ENCODE measurements around the gene UPK3B. TPM values are rescaled to one million over a fixed set of nuclear protein-coding genes. Genes with fewer than 3 reads are reported as not detected.

UPK3B gene
- total RNA-seq, 1 experiment from 2014 or later, result 3.6 TPM

DNA sequence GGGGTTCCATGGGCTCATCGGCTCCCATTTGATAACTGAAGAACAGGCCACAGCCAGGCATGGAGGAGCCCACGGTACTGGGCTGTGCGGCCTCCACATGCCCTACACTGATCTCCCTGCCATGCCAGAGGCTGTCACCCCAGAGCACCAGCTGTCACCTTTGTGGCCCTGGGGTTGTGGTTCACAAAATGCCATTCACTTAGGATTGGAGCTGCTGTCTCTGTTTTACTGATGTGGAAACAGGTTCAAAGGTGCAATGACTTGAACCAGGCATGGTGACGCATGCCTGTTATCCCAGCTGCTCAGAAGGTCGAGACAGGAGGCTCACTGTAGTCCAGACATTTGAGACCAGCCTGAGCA, 4.3 kb upstream of the UPK3B start:
- CTCF ChIA-PET, result no interaction called here
- ATAC-seq (no peak), DNase-seq (ENCODE audit: low spot score) (no peak)
- peaks cover 4% of the 10 kb centered on the region for H3K9me3 Mint-ChIP-seq
- no peak overlapping the region for H3K27ac Mint-ChIP-seq
- H3K4me1 Mint-ChIP-seq, result peaks cover 4% of the 10 kb centered on the region
- no peak overlapping the region for H3K4me3 Mint-ChIP-seq
- POLR2A ChIA-PET, result no interaction called here
- no peaks in the 10 kb centered on the region for H3K27me3 Mint-ChIP-seq (ENCODE audit: low read depth)
- H3K36me3 Mint-ChIP-seq, result peaks cover 20% of the 10 kb centered on the region
- TF ChIP-seq, protein P1, sequence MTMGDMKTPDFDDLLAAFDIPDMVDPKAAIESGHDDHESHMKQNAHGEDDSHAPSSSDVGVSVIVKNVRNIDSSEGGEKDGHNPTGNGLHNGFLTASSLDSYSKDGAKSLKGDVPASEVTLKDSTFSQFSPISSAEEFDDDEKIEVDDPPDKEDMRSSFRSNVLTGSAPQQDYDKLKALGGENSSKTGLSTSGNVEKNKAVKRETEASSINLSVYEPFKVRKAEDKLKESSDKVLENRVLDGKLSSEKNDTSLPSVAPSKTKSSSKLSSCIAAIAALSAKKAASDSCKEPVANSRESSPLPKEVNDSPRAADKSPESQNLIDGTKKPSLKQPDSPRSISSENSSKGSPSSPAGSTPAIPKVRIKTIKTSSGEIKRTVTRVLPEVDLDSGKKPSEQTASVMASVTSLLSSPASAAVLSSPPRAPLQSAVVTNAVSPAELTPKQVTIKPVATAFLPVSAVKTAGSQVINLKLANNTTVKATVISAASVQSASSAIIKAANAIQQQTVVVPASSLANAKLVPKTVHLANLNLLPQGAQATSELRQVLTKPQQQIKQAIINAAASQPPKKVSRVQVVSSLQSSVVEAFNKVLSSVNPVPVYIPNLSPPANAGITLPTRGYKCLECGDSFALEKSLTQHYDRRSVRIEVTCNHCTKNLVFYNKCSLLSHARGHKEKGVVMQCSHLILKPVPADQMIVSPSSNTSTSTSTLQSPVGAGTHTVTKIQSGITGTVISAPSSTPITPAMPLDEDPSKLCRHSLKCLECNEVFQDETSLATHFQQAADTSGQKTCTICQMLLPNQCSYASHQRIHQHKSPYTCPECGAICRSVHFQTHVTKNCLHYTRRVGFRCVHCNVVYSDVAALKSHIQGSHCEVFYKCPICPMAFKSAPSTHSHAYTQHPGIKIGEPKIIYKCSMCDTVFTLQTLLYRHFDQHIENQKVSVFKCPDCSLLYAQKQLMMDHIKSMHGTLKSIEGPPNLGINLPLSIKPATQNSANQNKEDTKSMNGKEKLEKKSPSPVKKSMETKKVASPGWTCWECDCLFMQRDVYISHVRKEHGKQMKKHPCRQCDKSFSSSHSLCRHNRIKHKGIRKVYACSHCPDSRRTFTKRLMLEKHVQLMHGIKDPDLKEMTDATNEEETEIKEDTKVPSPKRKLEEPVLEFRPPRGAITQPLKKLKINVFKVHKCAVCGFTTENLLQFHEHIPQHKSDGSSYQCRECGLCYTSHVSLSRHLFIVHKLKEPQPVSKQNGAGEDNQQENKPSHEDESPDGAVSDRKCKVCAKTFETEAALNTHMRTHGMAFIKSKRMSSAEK (CRISPR knock-in tag; IDR thresholded peaks at IDR 0.05; ENCODE audit: borderline replicate concordance), result no peak
- TF ChIP-seq, protein P2, sequence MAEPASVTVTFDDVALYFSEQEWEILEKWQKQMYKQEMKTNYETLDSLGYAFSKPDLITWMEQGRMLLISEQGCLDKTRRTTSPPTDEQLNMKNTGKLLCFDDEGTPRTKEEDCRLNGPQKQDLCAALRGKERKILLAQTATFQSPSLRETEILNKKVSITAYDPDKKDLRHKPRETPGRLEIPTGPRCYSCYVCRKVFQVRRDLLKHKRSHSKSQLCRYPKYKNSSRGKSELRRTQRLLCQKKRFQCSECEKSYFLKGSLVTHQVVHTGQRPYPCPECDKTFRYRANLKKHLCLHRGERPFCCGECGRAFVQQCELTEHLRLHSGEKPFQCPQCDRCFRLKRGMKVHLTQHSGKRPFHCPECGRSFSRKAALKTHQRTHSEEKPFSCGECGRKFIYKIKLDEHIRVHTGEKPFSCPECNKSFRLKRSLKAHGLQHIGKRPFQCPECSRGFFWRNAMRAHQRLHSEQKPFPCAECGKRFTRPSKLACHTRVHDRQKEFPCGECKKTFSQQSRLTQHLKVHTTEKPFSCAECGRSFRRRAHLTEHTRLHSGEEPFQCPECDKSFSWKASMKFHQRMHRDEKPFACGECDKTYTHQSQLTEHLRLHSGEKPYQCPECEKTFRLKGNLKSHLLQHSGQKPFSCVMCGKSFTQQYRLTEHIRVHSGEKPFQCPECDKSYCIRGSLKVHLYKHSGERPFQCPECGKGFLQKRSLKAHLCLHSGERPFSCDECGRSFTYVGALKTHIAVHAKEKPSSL (CRISPR knock-in tag; conservative IDR thresholded peaks at IDR 0.05), result no peak
- TF ChIP-seq TP53 (CRISPR knock-in tag; IDR thresholded peaks at IDR 0.05) (no peak), KAT7 (CRISPR knock-in tag; IDR thresholded peaks at IDR 0.05; ENCODE audit: borderline replicate concordance) (no peak), TEAD4 (CRISPR knock-in tag; IDR thresholded peaks at IDR 0.05) (no peak), OVOL2 (CRISPR knock-in tag; IDR thresholded peaks at IDR 0.05; ENCODE audit: borderline replicate concordance) (no peak), ZNF219 (CRISPR knock-in tag; IDR thresholded peaks at IDR 0.05; ENCODE audit: borderline replicate concordance) (no peak), SMAD4 (CRISPR knock-in tag; IDR thresholded peaks at IDR 0.05) (no peak), ZNF671 (CRISPR knock-in tag; IDR thresholded peaks at IDR 0.05) (no peak)
- TF ChIP-seq, protein P3, sequence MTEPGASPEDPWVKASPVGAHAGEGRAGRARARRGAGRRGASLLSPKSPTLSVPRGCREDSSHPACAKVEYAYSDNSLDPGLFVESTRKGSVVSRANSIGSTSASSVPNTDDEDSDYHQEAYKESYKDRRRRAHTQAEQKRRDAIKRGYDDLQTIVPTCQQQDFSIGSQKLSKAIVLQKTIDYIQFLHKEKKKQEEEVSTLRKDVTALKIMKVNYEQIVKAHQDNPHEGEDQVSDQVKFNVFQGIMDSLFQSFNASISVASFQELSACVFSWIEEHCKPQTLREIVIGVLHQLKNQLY (CRISPR knock-in tag; IDR thresholded peaks at IDR 0.05), result no peak
- TF ChIP-seq, protein P4, sequence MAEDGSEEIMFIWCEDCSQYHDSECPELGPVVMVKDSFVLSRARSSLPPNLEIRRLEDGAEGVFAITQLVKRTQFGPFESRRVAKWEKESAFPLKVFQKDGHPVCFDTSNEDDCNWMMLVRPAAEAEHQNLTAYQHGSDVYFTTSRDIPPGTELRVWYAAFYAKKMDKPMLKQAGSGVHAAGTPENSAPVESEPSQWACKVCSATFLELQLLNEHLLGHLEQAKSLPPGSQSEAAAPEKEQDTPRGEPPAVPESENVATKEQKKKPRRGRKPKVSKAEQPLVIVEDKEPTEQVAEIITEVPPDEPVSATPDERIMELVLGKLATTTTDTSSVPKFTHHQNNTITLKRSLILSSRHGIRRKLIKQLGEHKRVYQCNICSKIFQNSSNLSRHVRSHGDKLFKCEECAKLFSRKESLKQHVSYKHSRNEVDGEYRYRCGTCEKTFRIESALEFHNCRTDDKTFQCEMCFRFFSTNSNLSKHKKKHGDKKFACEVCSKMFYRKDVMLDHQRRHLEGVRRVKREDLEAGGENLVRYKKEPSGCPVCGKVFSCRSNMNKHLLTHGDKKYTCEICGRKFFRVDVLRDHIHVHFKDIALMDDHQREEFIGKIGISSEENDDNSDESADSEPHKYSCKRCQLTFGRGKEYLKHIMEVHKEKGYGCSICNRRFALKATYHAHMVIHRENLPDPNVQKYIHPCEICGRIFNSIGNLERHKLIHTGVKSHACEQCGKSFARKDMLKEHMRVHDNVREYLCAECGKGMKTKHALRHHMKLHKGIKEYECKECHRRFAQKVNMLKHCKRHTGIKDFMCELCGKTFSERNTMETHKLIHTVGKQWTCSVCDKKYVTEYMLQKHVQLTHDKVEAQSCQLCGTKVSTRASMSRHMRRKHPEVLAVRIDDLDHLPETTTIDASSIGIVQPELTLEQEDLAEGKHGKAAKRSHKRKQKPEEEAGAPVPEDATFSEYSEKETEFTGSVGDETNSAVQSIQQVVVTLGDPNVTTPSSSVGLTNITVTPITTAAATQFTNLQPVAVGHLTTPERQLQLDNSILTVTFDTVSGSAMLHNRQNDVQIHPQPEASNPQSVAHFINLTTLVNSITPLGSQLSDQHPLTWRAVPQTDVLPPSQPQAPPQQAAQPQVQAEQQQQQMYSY (CRISPR knock-in tag; IDR thresholded peaks at IDR 0.05), result no peak
- TF ChIP-seq, protein P5, sequence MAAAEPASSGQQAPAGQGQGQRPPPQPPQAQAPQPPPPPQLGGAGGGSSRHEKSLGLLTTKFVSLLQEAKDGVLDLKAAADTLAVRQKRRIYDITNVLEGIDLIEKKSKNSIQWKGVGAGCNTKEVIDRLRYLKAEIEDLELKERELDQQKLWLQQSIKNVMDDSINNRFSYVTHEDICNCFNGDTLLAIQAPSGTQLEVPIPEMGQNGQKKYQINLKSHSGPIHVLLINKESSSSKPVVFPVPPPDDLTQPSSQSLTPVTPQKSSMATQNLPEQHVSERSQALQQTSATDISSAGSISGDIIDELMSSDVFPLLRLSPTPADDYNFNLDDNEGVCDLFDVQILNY (CRISPR knock-in tag; IDR thresholded peaks at IDR 0.05), result no peak
- TF ChIP-seq, protein P6, sequence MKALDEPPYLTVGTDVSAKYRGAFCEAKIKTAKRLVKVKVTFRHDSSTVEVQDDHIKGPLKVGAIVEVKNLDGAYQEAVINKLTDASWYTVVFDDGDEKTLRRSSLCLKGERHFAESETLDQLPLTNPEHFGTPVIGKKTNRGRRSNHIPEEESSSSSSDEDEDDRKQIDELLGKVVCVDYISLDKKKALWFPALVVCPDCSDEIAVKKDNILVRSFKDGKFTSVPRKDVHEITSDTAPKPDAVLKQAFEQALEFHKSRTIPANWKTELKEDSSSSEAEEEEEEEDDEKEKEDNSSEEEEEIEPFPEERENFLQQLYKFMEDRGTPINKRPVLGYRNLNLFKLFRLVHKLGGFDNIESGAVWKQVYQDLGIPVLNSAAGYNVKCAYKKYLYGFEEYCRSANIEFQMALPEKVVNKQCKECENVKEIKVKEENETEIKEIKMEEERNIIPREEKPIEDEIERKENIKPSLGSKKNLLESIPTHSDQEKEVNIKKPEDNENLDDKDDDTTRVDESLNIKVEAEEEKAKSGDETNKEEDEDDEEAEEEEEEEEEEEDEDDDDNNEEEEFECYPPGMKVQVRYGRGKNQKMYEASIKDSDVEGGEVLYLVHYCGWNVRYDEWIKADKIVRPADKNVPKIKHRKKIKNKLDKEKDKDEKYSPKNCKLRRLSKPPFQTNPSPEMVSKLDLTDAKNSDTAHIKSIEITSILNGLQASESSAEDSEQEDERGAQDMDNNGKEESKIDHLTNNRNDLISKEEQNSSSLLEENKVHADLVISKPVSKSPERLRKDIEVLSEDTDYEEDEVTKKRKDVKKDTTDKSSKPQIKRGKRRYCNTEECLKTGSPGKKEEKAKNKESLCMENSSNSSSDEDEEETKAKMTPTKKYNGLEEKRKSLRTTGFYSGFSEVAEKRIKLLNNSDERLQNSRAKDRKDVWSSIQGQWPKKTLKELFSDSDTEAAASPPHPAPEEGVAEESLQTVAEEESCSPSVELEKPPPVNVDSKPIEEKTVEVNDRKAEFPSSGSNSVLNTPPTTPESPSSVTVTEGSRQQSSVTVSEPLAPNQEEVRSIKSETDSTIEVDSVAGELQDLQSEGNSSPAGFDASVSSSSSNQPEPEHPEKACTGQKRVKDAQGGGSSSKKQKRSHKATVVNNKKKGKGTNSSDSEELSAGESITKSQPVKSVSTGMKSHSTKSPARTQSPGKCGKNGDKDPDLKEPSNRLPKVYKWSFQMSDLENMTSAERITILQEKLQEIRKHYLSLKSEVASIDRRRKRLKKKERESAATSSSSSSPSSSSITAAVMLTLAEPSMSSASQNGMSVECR (CRISPR knock-in tag; IDR thresholded peaks at IDR 0.05; ENCODE audit: borderline replicate concordance), result no peak
- TF ChIP-seq, protein P7, sequence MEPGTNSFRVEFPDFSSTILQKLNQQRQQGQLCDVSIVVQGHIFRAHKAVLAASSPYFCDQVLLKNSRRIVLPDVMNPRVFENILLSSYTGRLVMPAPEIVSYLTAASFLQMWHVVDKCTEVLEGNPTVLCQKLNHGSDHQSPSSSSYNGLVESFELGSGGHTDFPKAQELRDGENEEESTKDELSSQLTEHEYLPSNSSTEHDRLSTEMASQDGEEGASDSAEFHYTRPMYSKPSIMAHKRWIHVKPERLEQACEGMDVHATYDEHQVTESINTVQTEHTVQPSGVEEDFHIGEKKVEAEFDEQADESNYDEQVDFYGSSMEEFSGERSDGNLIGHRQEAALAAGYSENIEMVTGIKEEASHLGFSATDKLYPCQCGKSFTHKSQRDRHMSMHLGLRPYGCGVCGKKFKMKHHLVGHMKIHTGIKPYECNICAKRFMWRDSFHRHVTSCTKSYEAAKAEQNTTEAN (CRISPR knock-in tag; IDR thresholded peaks at IDR 0.05), result no peak
- TF ChIP-seq, protein P8, sequence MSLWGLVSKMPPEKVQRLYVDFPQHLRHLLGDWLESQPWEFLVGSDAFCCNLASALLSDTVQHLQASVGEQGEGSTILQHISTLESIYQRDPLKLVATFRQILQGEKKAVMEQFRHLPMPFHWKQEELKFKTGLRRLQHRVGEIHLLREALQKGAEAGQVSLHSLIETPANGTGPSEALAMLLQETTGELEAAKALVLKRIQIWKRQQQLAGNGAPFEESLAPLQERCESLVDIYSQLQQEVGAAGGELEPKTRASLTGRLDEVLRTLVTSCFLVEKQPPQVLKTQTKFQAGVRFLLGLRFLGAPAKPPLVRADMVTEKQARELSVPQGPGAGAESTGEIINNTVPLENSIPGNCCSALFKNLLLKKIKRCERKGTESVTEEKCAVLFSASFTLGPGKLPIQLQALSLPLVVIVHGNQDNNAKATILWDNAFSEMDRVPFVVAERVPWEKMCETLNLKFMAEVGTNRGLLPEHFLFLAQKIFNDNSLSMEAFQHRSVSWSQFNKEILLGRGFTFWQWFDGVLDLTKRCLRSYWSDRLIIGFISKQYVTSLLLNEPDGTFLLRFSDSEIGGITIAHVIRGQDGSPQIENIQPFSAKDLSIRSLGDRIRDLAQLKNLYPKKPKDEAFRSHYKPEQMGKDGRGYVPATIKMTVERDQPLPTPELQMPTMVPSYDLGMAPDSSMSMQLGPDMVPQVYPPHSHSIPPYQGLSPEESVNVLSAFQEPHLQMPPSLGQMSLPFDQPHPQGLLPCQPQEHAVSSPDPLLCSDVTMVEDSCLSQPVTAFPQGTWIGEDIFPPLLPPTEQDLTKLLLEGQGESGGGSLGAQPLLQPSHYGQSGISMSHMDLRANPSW (CRISPR knock-in tag; conservative IDR thresholded peaks at IDR 0.05; ENCODE audit: low read depth), result no peak

Data from WTC11 (cell line).